H1 (cell line): ENCODE results near the gene ZNF462. TPM values are rescaled to one million over a fixed set of nuclear protein-coding genes. Genes with fewer than 3 reads are reported as not detected.

Source experiments
- CTCF ChIA-PET: fragments of 300-600 bp; sonication (Branson Sonifier 250); formaldehyde crosslinking; loops from one replicate; lab custom pipeline; 2021; ENCODE audit not compliant: partially characterized antibody; lab: Charles Lee
- POLR2A ChIA-PET: fragments of 300-600 bp; sonication (Branson Sonifier 250); formaldehyde crosslinking; loops from one replicate; lab custom pipeline; 2021; ENCODE audit warnings: inconsistent platforms; ENCODE audit not compliant: partially characterized antibody; lab: Charles Lee
- DNase-seq, 2 experiments: peaks; one replicate each; pipeline versions ENCODE4 v3.0.0 to v3.0.0-alpha.2; 2010 to 2022; ENCODE audit warnings: low spot score in 2 of 2, low read depth in 1 of 2, mixed read lengths in 1 of 2
- FAIRE-seq: peaks from 2 replicates; lab custom pipeline; 2011; peaks lifted over from hg19 to GRCh38; lab: Jason Lieb, UNC
- H2AFZ ChIP-seq: 2 replicates; pipeline ENCODE4 v1.8.1; 2012; ENCODE audit warnings: low read length, inconsistent platforms
- H2AK5ac ChIP-seq: 2 replicates; pipeline ENCODE4 v1.6.1; 2013; ENCODE audit warnings: low read depth, low read length
- H2BK120ac ChIP-seq: replicated peaks from 2 replicates; pipeline ENCODE3; 2013; ENCODE audit warnings: low read depth, low read length, inconsistent platforms
- H2BK12ac ChIP-seq: 2 replicates; pipeline ENCODE4 v1.6.1; 2013; ENCODE audit warnings: low read depth, low read length
- H2BK15ac ChIP-seq: 2 replicates; pipeline ENCODE4 v1.6.1; 2013; ENCODE audit warnings: low read length
- H2BK20ac ChIP-seq: 2 replicates; pipeline ENCODE4 v1.6.1; 2013; ENCODE audit warnings: low read length
- H2BK5ac ChIP-seq: 2 replicates; pipeline ENCODE4 v1.6.1; 2013; ENCODE audit warnings: low read depth, low read length
- H3K14ac ChIP-seq: 2 replicates; pipeline ENCODE4 v1.6.1; 2013; ENCODE audit warnings: inconsistent platforms; ENCODE audit not compliant: insufficient read length
- H3K18ac ChIP-seq: 2 replicates; pipeline ENCODE4 v1.6.1; 2013; ENCODE audit warnings: low read length; ENCODE audit errors: extremely low read depth
- H3K23ac ChIP-seq: 2 replicates; pipeline ENCODE4 v1.6.1; 2013; ENCODE audit warnings: inconsistent platforms; ENCODE audit not compliant: insufficient read length
- H3K23me2 ChIP-seq: 2 replicates; pipeline ENCODE4 v1.6.1; 2013; ENCODE audit warnings: low read depth, low read length
- H3K27ac ChIP-seq: 2 replicates; pipeline ENCODE4 v1.6.1; 2011; ENCODE audit warnings: low read depth, low read length, inconsistent platforms
- H3K27me3 ChIP-seq, 4 experiments: replicated peaks in 1 of 4; 1 replicate in 1 of 4; 2 replicates in 3 of 4; pipeline versions ENCODE4 v1.6.1 to v1.8.1; 2011 to 2013; ENCODE audit warnings: low read length in 3 of 4, mild to moderate bottlenecking in 3 of 4, inconsistent platforms in 2 of 4, mixed read lengths in 2 of 4, moderate library complexity in 1 of 4; ENCODE audit not compliant: control insufficient read depth in 3 of 4, insufficient read depth in 3 of 4; ENCODE audit errors: extremely low read depth in 1 of 4
- H3K36me3 ChIP-seq, 4 experiments: 2 replicates each; pipeline versions ENCODE4 v1.6.1 to v1.8.1; 2011 to 2013; ENCODE audit warnings: mild to moderate bottlenecking in 4 of 4, low read length in 3 of 4, moderate library complexity in 2 of 4, control low read depth in 1 of 4, inconsistent platforms in 1 of 4; ENCODE audit not compliant: insufficient read depth in 4 of 4, control insufficient read depth in 2 of 4
- H3K4ac ChIP-seq: replicated peaks from 2 replicates; pipeline ENCODE3; 2013; ENCODE audit warnings: low read length, low read depth, mixed read lengths, inconsistent platforms; ENCODE audit not compliant: insufficient read length
- H3K4me1 ChIP-seq, 4 experiments: replicated peaks in 1 of 4; 1 replicate in 1 of 4; 2 replicates in 3 of 4; pipeline versions ENCODE4 v1.6.1 to v1.8.1; 2011 to 2013; ENCODE audit warnings: low read length in 3 of 4, inconsistent platforms in 2 of 4, mixed read lengths in 1 of 4; ENCODE audit not compliant: insufficient read depth in 4 of 4, control insufficient read depth in 3 of 4
- H3K4me2 ChIP-seq, 2 experiments: 2 replicates each; pipeline versions ENCODE4 v1.6.1 to v1.8.1; 2011 to 2013; ENCODE audit warnings: low read depth in 2 of 2, low read length in 2 of 2, control low read depth in 1 of 2, inconsistent platforms in 1 of 2, mild to moderate bottlenecking in 1 of 2; ENCODE audit not compliant: insufficient read depth in 1 of 2
- H3K4me3 ChIP-seq, 4 experiments: fragments of 200-600, 300-600 bp in 1 of 4; sonication (generic), shearing (Covaris generic), sonication (Bioruptor Twin) in 1 of 4; 2 replicates each; pipeline versions ENCODE4 v1.5.1 to v1.8.1; 2011 to 2016; ENCODE audit warnings: low read length in 4 of 4, low read depth in 3 of 4, control low read depth in 2 of 4, inconsistent platforms in 2 of 4, mild to moderate bottlenecking in 2 of 4, mixed read lengths in 1 of 4, moderate library complexity in 1 of 4; ENCODE audit not compliant: insufficient read depth in 2 of 4; ENCODE audit errors: extremely low read depth in 1 of 4
- H3K56ac ChIP-seq: replicated peaks from 2 replicates; pipeline ENCODE3; 2013; ENCODE audit warnings: low read depth, mild to moderate bottlenecking, mixed read lengths, low read length, inconsistent platforms; ENCODE audit not compliant: insufficient read length
- H3K79me1 ChIP-seq: 2 replicates; pipeline ENCODE4 v1.6.1; 2013; ENCODE audit warnings: low read depth, low read length, control low read depth
- H3K79me2 ChIP-seq, 2 experiments: 2 replicates each; pipeline versions ENCODE4 v1.6.1 to v1.8.1; 2012 to 2013; ENCODE audit warnings: low read length in 2 of 2, mild to moderate bottlenecking in 2 of 2, inconsistent platforms in 1 of 2; ENCODE audit not compliant: insufficient read depth in 2 of 2, control insufficient read depth in 1 of 2
- H3K9ac ChIP-seq, 4 experiments: replicated peaks in 1 of 4; 1 replicate in 1 of 4; 2 replicates in 3 of 4; pipeline versions ENCODE4 v1.6.1 to v1.8.1; 2011 to 2013; ENCODE audit warnings: low read depth in 3 of 4, low read length in 3 of 4, control low read depth in 2 of 4, mild to moderate bottlenecking in 2 of 4, moderate library complexity in 2 of 4, inconsistent platforms in 1 of 4; ENCODE audit errors: extremely low read depth in 1 of 4
- H3K9me3 ChIP-seq, 2 experiments: 2 replicates each; pipeline versions ENCODE4 v1.6.1 to v1.8.1; 2012 to 2013; ENCODE audit warnings: mild to moderate bottlenecking in 2 of 2, moderate library complexity in 2 of 2, control low read depth in 1 of 2, inconsistent platforms in 1 of 2, low read depth in 1 of 2, low read length in 1 of 2, mixed read lengths in 1 of 2; ENCODE audit not compliant: insufficient read depth in 2 of 2
- H4K20me1 ChIP-seq, 2 experiments: replicated peaks in 1 of 2; 2 replicates each; pipeline versions ENCODE3 to v1.8.1; 2011 to 2013; ENCODE audit warnings: inconsistent platforms in 2 of 2, low read length in 2 of 2, mild to moderate bottlenecking in 1 of 2; ENCODE audit not compliant: insufficient read depth in 2 of 2, control insufficient read depth in 1 of 2
- H4K5ac ChIP-seq: 2 replicates; pipeline ENCODE4 v1.6.1; 2013; ENCODE audit warnings: low read length, low read depth, mixed read lengths, inconsistent platforms; ENCODE audit not compliant: insufficient read length
- H4K8ac ChIP-seq: 2 replicates; pipeline ENCODE4 v1.8.0; 2013; ENCODE audit warnings: mild to moderate bottlenecking, moderate library complexity, low read length, inconsistent platforms; ENCODE audit not compliant: insufficient read depth; ENCODE audit errors: extremely low read depth
- H4K91ac ChIP-seq: replicated peaks from 2 replicates; pipeline ENCODE3; 2013; ENCODE audit warnings: low read length, mixed read lengths, inconsistent platforms; ENCODE audit not compliant: insufficient read length
- BCL11A ChIP-seq, 2 experiments: IDR thresholded peaks; one replicate each; pipeline ENCODE4 v1.6.1; 2011; ENCODE audit warnings: low read depth in 2 of 2, low read length in 2 of 2, mild to moderate bottlenecking in 2 of 2
- CBX5 ChIP-seq: fragments of 300-800, 300-1000 bp; sonication (generic); IDR thresholded peaks from 2 replicates; pipeline ENCODE4 v1.7.1; 2016; ENCODE audit warnings: antibody characterized with exemption, low read length, low read depth
- CTBP2 ChIP-seq: IDR thresholded peaks from 2 replicates; pipeline ENCODE4 v1.7.0; 2011; ENCODE audit warnings: borderline replicate concordance, mild to moderate bottlenecking, moderate library complexity, mixed read lengths, low read length; ENCODE audit not compliant: insufficient read depth, insufficient read length
- EZH2 ChIP-seq: fragments of 200-600 bp; sonication (generic); IDR thresholded peaks from 2 replicates; pipeline ENCODE4 v1.7.1; 2012; ENCODE audit warnings: low read depth, mild to moderate bottlenecking, moderate library complexity, low read length, inconsistent platforms; ENCODE audit not compliant: severe bottlenecking
- FOSL1 ChIP-seq: IDR thresholded peaks from 2 replicates; pipeline ENCODE4 v1.6.1; 2011; ENCODE audit warnings: mild to moderate bottlenecking, low read depth, low read length, moderate library complexity; ENCODE audit not compliant: insufficient read depth
- JUND ChIP-seq: IDR thresholded peaks from 2 replicates; pipeline ENCODE4 v1.6.1; 2011; ENCODE audit warnings: mild to moderate bottlenecking, improper control_type of control experiment, low read length
- RFX5 ChIP-seq: IDR thresholded peaks from 2 replicates; pipeline ENCODE4 v1.6.1; 2011; ENCODE audit warnings: low read depth, low read length, improper control_type of control experiment, borderline replicate concordance
- TAF7 ChIP-seq: optimal IDR thresholded peaks from 2 replicates; pipeline ENCODE3; 2011; ENCODE audit warnings: low read depth, mild to moderate bottlenecking, inconsistent platforms, low read length, moderate library complexity, borderline replicate concordance
- TEAD4 ChIP-seq: IDR thresholded peaks from 2 replicates; pipeline ENCODE4 v1.6.1; 2012; ENCODE audit warnings: low read depth, low read length, inconsistent platforms, mixed read lengths
- WGBS, 2 experiments: shearing (Covaris generic) in 1 of 2; methylation state at CpG; one replicate each; pipeline versions ENCODE4 v1.1.6 to v1.1.7; 2013 to 2015; ENCODE audit warnings: low lambda C conversion rate in 2 of 2, mixed read lengths in 2 of 2, inconsistent platforms in 1 of 2, low coverage in 1 of 2, missing lambda C conversion rate in 1 of 2; ENCODE audit not compliant: insufficient replicate concordance in 2 of 2, insufficient coverage in 1 of 2, insufficient read length in 1 of 2; ENCODE audit errors: extremely low coverage in 1 of 2, missing lambda C conversion rate in 1 of 2; 5-methylcytosine and 5-hydroxymethylcytosine counted together
- polyA plus RNA-seq, 7 experiments: library from polyadenylated mRNA; depleted of rRNA in 3 of 7; stranded (reverse) in 5 of 7; unstranded in 2 of 7; fragments of >200 nt in 5 of 7; fragments of 200-250 nt in 2 of 7; gene quantifications; 1 replicate in 5 of 7; 2 replicates in 1 of 7; 4 replicates in 1 of 7; pipeline versions ENCODE4 v1.2.1 to v1.2.3, GENCODE V29; 2011 to 2013; ENCODE audit warnings: missing spikeins in 2 of 7, mixed read lengths in 2 of 7
- total RNA-seq: library from RNA; stranded (reverse); fragmentation: NEBNext Ultra II Directional; extraction: Animal tissue kit (Norgen Biotek cat#: 25700); gene quantifications from 2 replicates; pipeline ENCODE4 v1.2.1, GENCODE V29; 2021

Gene ZNF462
- total and polyA plus RNA-seq, 2 of the 8 experiments (the other 6 are each of a cell fraction or from before 2014, with no cell fraction given) = 30.0 to 163 TPM

GRCh38 chr9:106922026-106922425, 59.1 kb downstream of the ZNF462 start:
- H2AK5ac ChIP-seq = no peak overlapping the region
- H2BK120ac ChIP-seq = no peak overlapping the region
- no peak overlapping the region for H3K23ac ChIP-seq

More at GRCh38 chr9:106922026-106922425, 59.1 kb downstream of the ZNF462 start:
- Histone ChIP-seq H3K4me3 (no peak overlapping the region), H2BK20ac (no peak overlapping the region), H4K8ac (no peak overlapping the region), H3K79me1 (peaks cover 10% of the 10 kb centered on the region), H3K9me3 (no peaks in the 10 kb centered on the region), H3K4me1 (peaks cover 0 to 11% (median 7%) of the 10 kb centered on the region in 4 experiments; a peak in 3 of 7 replicates), H2AFZ (no peak overlapping the region), H3K36me3 (peaks cover 21 to 61% (median 47%) of the 10 kb centered on the region in 4 experiments), H4K5ac (no peak overlapping the region), H3K56ac (no peak overlapping the region), H4K91ac (no peak overlapping the region), H2BK5ac (no peak overlapping the region), H2BK12ac (no peak overlapping the region), H3K23me2 (no peaks in the 10 kb centered on the region), H3K79me2 (peaks cover 11 to 93% of the 10 kb centered on the region in 2 experiments), H3K27ac (no peak overlapping the region), H3K14ac (no peak overlapping the region), H3K27me3 (no peaks in the 10 kb centered on the region), H3K4ac (no peak overlapping the region), H3K4me2 (no peak overlapping the region), H2BK15ac (no peak overlapping the region), H3K18ac (no peak overlapping the region), H4K20me1 (no peaks in the 10 kb centered on the region)
- WGBS, 2 experiments = 100% methylated on average over 1 of the region's 1 CpG; no CpG with 5 or more reads in 1 of the 2 experiments
- ChIA-PET CTCF (interaction anchor here (0.8 to 2.1 kb wide), 4 partner anchors 8 to 61 kb away, joined by 3 to 8 read pairs (median 4); no protein-coding TSS in a partner anchor), POLR2A (interaction anchor here (0.9 to 1.7 kb wide), 3 partner anchors 11 to 60 kb away, joined by 3 to 4 read pairs (median 3); no protein-coding TSS in a partner anchor)
- FAIRE-seq = no peak
- no peak for DNase-seq
- TF ChIP-seq CBX5 (no peak), BCL11A (IDR thresholded peaks at IDR 0.05; ENCODE audit: low read depth in 2 of 2, low read length in 2 of 2) (no peak), FOSL1 (no peak), TAF7 (no peak), TEAD4 (no peak), EZH2 (no peak), CTBP2 (no peak), RFX5 (no peak), JUND (no peak)
- TF ChIP-seq, all 59 proteins: peak for 0
- no peak overlapping the region for H3K9ac ChIP-seq
